GM10847 (cell line): ENCODE data around the gene CNTNAP3.
"Not testable (repeated sequence)": the region's sequence is repeated elsewhere in the genome, so short reads cannot be mapped to it uniquely, and the experiment has no call there.

Experiments used
- POLR2A ChIP-seq: IDR thresholded peaks from 2 replicates; pipeline ENCODE4 v1.6.1; 2011; ENCODE audit not compliant: insufficient read length; ENCODE audit errors: extremely low read depth

The CNTNAP3 gene

GRCh38 chr9:39287980-39288379 lies at the start of gene CNTNAP3:
Gene CNTNAP3 (minus strand): TSS chr9:39288167. CDS start chr9:39288064, 103 bp downstream.
- not testable (repeated sequence) for TF ChIP-seq POLR2A

DNA sequence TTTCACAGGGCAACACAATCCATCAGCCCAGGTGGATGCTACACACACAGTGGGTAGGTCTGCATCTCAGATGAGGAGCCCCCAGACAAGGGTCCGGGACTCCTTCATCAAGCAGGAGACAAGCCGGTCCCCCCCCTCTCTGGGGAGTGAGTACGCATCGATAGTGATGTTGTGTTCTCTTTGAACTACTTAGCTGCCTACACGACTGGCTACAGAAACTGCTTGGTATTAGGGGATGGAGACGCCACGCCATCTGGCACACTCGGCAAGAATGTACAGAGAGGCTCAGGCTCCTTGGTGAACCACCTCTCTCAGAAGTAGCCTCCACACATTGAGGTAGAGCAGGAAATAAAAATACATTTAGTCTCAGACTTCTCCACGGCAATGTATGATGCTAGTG lies 179.8 kb downstream of the CNTNAP3 start:
- TF ChIP-seq POLR2A = no peak
